BJ (cell line): ENCODE data around the gene KHDC1L. TPM values are rescaled to one million over a fixed set of nuclear protein-coding genes. Genes with fewer than 3 reads are reported as not detected.

Source experiments
- CTCF ChIA-PET: fragments of 350-600 bp; formaldehyde crosslinking; extraction: SDS; loops from one replicate; lab custom pipeline; 2021; ENCODE audit warnings: antibody characterized with exemption, inconsistent platforms; lab: Yijun Ruan, JAX
- POLR2A ChIA-PET: fragments of 300-600 bp; sonication (Branson Sonifier 250); formaldehyde crosslinking; extraction: SDS; loops from one replicate; lab custom pipeline; 2021; ENCODE audit warnings: antibody characterized with exemption; lab: Charles Lee
- DNase-seq: peaks from one replicate; pipeline ENCODE4 v3.0.0-alpha.2; 2011; ENCODE audit warnings: low read depth
- H3K27me3 ChIP-seq: 2 replicates; pipeline ENCODE4 v1.6.0; 2011; ENCODE audit warnings: low read length; ENCODE audit not compliant: control insufficient read depth, insufficient read depth
- H3K36me3 ChIP-seq: 2 replicates; pipeline ENCODE4 v1.5.1; 2011; ENCODE audit warnings: low read length; ENCODE audit not compliant: control insufficient read depth, insufficient read depth
- H3K4me3 ChIP-seq: 2 replicates; pipeline ENCODE4 v1.5.1; 2011; ENCODE audit warnings: low read depth, mild to moderate bottlenecking, control low read depth, low read length
- polyA plus RNA-seq: library from polyadenylated mRNA; depleted of rRNA; stranded (reverse); fragments of >200 nt; gene quantifications from 2 replicates; pipeline ENCODE4 v1.2.3, GENCODE V29; 2011; rRNA removed
- TF ChIP-seq, protein P1 (sequence below): IDR thresholded peaks from 2 replicates; pipeline ENCODE4 v1.5.1; 2011; ENCODE audit warnings: low read depth, mild to moderate bottlenecking, control low read depth, inconsistent platforms, low read length, moderate library complexity; ENCODE audit not compliant: insufficient read depth

Gene KHDC1L
- polyA plus RNA-seq, 1 experiment, result not detected

DNA sequence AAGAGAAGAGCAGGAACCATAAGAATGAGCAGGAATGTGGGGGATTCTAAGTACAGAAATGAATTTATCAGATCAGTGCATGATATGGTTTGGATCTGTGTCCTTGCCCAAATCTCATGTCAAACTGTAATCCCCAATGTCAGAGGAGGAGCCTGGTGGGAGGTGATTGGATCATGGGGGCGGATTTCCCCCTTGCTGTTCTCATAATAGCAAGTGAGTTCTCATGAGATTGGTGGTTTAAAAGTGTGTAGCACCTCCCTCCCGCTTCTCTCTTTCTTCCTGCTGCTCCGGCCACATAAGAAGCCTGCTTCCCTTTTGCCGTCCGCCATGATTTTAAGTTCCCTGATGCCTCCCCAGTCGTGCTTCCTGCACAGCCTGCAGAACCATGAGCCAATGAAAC, 49.2 kb downstream of the KHDC1L start:
- no peak for DNase-seq
- no peak overlapping the region for H3K4me3 ChIP-seq
- CTCF ChIA-PET, result interaction anchor here (0.6 kb wide), 2 partner anchors 46 to 555 kb away, joined by 3 read pairs; no protein-coding TSS in a partner anchor
- no peaks in the 10 kb centered on the region for H3K27me3 ChIP-seq
- POLR2A ChIA-PET, result no interaction called here
- TF ChIP-seq, protein P1, sequence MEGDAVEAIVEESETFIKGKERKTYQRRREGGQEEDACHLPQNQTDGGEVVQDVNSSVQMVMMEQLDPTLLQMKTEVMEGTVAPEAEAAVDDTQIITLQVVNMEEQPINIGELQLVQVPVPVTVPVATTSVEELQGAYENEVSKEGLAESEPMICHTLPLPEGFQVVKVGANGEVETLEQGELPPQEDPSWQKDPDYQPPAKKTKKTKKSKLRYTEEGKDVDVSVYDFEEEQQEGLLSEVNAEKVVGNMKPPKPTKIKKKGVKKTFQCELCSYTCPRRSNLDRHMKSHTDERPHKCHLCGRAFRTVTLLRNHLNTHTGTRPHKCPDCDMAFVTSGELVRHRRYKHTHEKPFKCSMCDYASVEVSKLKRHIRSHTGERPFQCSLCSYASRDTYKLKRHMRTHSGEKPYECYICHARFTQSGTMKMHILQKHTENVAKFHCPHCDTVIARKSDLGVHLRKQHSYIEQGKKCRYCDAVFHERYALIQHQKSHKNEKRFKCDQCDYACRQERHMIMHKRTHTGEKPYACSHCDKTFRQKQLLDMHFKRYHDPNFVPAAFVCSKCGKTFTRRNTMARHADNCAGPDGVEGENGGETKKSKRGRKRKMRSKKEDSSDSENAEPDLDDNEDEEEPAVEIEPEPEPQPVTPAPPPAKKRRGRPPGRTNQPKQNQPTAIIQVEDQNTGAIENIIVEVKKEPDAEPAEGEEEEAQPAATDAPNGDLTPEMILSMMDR, result no peak
- H3K36me3 ChIP-seq, result no peaks in the 10 kb centered on the region

DNA sequence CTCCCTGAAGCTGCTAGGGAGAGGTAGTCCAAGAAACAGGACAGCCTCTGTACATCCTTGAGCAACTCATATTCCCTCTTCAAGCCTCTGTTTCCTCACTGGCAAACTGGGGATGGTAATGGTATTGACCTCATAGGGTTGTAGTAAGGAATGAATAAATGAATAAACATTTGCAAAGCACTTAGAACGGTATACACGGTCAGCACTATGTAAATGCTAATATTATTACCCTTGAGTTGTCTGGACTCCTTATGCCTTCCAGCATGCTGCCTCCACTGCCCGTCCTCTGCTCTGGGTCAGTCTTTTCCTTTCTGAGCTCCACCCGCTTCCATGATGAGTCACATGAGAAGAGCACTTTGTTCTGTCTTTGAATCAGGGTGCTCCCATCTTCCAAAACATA, 50.6 kb downstream of the KHDC1L start:
- POLR2A ChIA-PET, result no interaction called here
- H3K4me3 ChIP-seq, result no peak overlapping the region
- TF ChIP-seq, protein P1, result no peak
- CTCF ChIA-PET, result interaction anchor here (1.1 to 1.5 kb wide), 3 partner anchors 45 to 562 kb away, joined by 3 to 4 read pairs (median 3); no protein-coding TSS in a partner anchor
- H3K27me3 ChIP-seq, result no peaks in the 10 kb centered on the region
- DNase-seq, result no peak
- H3K36me3 ChIP-seq, result no peaks in the 10 kb centered on the region

Other genes starting within 250 kb of the KHDC1L start
- gene KHDC1, start 37.7 kb upstream of the KHDC1L start, polyA plus RNA-seq, result 7.7 and 8.0 TPM in 2 replicates
- not detected in 2 replicates for gene DPPA5, start 128.8 kb upstream of the KHDC1L start, polyA plus RNA-seq
- not detected in 2 replicates for gene KHDC3L, start 137.2 kb upstream of the KHDC1L start, polyA plus RNA-seq
- not detected in 2 replicates for gene OOEP, start 144.4 kb upstream of the KHDC1L start, polyA plus RNA-seq
- gene DDX43, start 169.3 kb upstream of the KHDC1L start, polyA plus RNA-seq, result 0.13 and 0.34 TPM in 2 replicates
- gene CGAS, start 226.8 kb upstream of the KHDC1L start, polyA plus RNA-seq, result 1.5 and 2.5 TPM in 2 replicates
- gene MTO1, start 236.2 kb upstream of the KHDC1L start, polyA plus RNA-seq, result 17.7 and 22.3 TPM in 2 replicates